IMR-90 (cell line): ENCODE measurements around the gene IRAG1. TPM values are rescaled to one million over a fixed set of nuclear protein-coding genes. Genes with fewer than 3 reads are reported as not detected.

ENCODE experiments used
- ATAC-seq: fragments of 200-7000 bp; cut with Tn5 transposase; 2 replicates; pipeline ENCODE4 v1.9.1; 2020; ENCODE audit warnings: low read depth, mild to moderate bottlenecking, moderate library complexity
- BruUV-seq: library from RNA; stranded (reverse); fragments of 400-500 nt; replicated peaks from 2 replicates; lab custom pipeline; 2021; lab: Mats Ljungman, UMichigan
- CTCF ChIA-PET: fragments of 300-600 bp; formaldehyde crosslinking; extraction: SDS; loops from one replicate; lab custom pipeline; 2021; ENCODE audit warnings: antibody characterized with exemption; lab: Yijun Ruan, JAX
- POLR2A ChIA-PET: fragments of 300-600 bp; sonication (Branson Sonifier 250); formaldehyde crosslinking; loops from one replicate; lab custom pipeline; 2022; ENCODE audit warnings: antibody characterized with exemption; ENCODE audit not compliant: unreplicated experiment; lab: Charles Lee
- DNase-seq: peaks from one replicate; pipeline ENCODE4 v3.0.0; 2013
- H2AFZ ChIP-seq: replicated peaks from 2 replicates; pipeline ENCODE3; 2013; ENCODE audit warnings: low read length, mild to moderate bottlenecking; ENCODE audit not compliant: poor library complexity
- H2AK5ac ChIP-seq: 2 replicates; pipeline ENCODE4 v1.6.1; 2013; ENCODE audit warnings: low read depth, low read length, inconsistent platforms
- H2AK9ac ChIP-seq: replicated peaks from 2 replicates; pipeline ENCODE3; 2013; ENCODE audit warnings: mild to moderate bottlenecking, low read depth, low read length, moderate library complexity; ENCODE audit not compliant: poor library complexity
- H2BK120ac ChIP-seq: 2 replicates; pipeline ENCODE4 v1.6.1; 2013; ENCODE audit warnings: low read depth, low read length, inconsistent platforms
- H2BK15ac ChIP-seq: 3 replicates; pipeline ENCODE4 v1.6.1; 2013; ENCODE audit warnings: low read depth, low read length, inconsistent platforms
- H2BK20ac ChIP-seq: 2 replicates; pipeline ENCODE4 v1.6.1; 2013; ENCODE audit warnings: low read depth, mild to moderate bottlenecking, inconsistent platforms, low read length, moderate library complexity
- H2BK5ac ChIP-seq: 2 replicates; pipeline ENCODE4 v1.6.1; 2013; ENCODE audit warnings: mild to moderate bottlenecking, low read depth, low read length, inconsistent platforms; ENCODE audit not compliant: poor library complexity, severe bottlenecking
- H3K14ac ChIP-seq: replicated peaks from 2 replicates; pipeline ENCODE4 v1.6.1; 2013; ENCODE audit warnings: low read depth, low read length, inconsistent platforms
- H3K18ac ChIP-seq: 2 replicates; pipeline ENCODE4 v1.6.1; 2013; ENCODE audit warnings: low read depth, low read length, control low read depth
- H3K23ac ChIP-seq: 2 replicates; pipeline ENCODE4 v1.6.1; 2013; ENCODE audit warnings: low read depth, low read length, inconsistent platforms
- H3K27ac ChIP-seq: 2 replicates; pipeline ENCODE4 v1.5.1; 2013; ENCODE audit warnings: mild to moderate bottlenecking, control low read depth, low read length; ENCODE audit not compliant: insufficient read depth
- H3K27me3 ChIP-seq: 2 replicates; pipeline ENCODE4 v1.6.1; 2013; ENCODE audit warnings: low read length; ENCODE audit not compliant: control insufficient read depth, insufficient read depth
- H3K36me3 ChIP-seq: 2 replicates; pipeline ENCODE4 v1.6.1; 2013; ENCODE audit warnings: low read length, mixed read lengths; ENCODE audit not compliant: control insufficient read depth, insufficient read depth
- H3K4ac ChIP-seq: 2 replicates; pipeline ENCODE4 v1.6.1; 2013; ENCODE audit warnings: low read depth, low read length, inconsistent platforms
- H3K4me1 ChIP-seq: 2 replicates; pipeline ENCODE4 v1.6.1; 2013; ENCODE audit warnings: low read length, mixed read lengths; ENCODE audit not compliant: control insufficient read depth, insufficient read depth
- H3K4me2 ChIP-seq: 2 replicates; pipeline ENCODE4 v1.6.1; 2013; ENCODE audit warnings: low read depth, mild to moderate bottlenecking, control low read depth, low read length, moderate library complexity
- H3K4me3 ChIP-seq: 2 replicates; pipeline ENCODE4 v1.5.1; 2013; ENCODE audit warnings: low read depth, mild to moderate bottlenecking, control low read depth, low read length, moderate library complexity; ENCODE audit not compliant: insufficient read depth
- H3K56ac ChIP-seq: 2 replicates; pipeline ENCODE4 v1.6.1; 2013; ENCODE audit warnings: low read length, inconsistent platforms; ENCODE audit not compliant: insufficient read depth; ENCODE audit errors: extremely low read depth
- H3K79me1 ChIP-seq, 2 experiments: 2 replicates each; pipeline ENCODE4 v1.6.1; 2013; ENCODE audit warnings: low read length in 2 of 2, inconsistent platforms in 1 of 2, low read depth in 1 of 2
- H3K9ac ChIP-seq: 2 replicates; pipeline ENCODE4 v1.6.1; 2013; ENCODE audit warnings: low read depth, low read length, control low read depth
- H3K9me1 ChIP-seq: 2 replicates; pipeline ENCODE4 v1.6.1; 2013; ENCODE audit warnings: low read length, inconsistent platforms; ENCODE audit not compliant: insufficient read depth
- H3K9me3 ChIP-seq: 2 replicates; pipeline ENCODE4 v1.6.1; 2013; ENCODE audit warnings: low read length; ENCODE audit not compliant: control insufficient read depth, insufficient read depth
- H4K20me1 ChIP-seq: 2 replicates; pipeline ENCODE4 v1.6.1; 2013; ENCODE audit warnings: low read length, inconsistent platforms; ENCODE audit not compliant: insufficient read depth
- H4K5ac ChIP-seq: 2 replicates; pipeline ENCODE4 v1.6.1; 2013; ENCODE audit warnings: mild to moderate bottlenecking, low read depth, low read length, control low read depth
- H4K8ac ChIP-seq, 2 experiments: 2 replicates each; pipeline ENCODE4 v1.6.1; 2013; ENCODE audit warnings: low read depth in 2 of 2, low read length in 2 of 2, control low read depth in 1 of 2, inconsistent platforms in 1 of 2
- H4K91ac ChIP-seq: 2 replicates; pipeline ENCODE4 v1.6.1; 2013; ENCODE audit warnings: low read depth, low read length, inconsistent platforms; ENCODE audit not compliant: insufficient read depth
- BHLHE40 ChIP-seq: fragments of 150-350 bp; IDR thresholded peaks from 2 replicates; pipeline ENCODE4 v1.6.1; 2016; ENCODE audit warnings: mild to moderate bottlenecking, low read depth, low read length
- CHD1 ChIP-seq: IDR thresholded peaks from 2 replicates; pipeline ENCODE4 v1.6.1; 2012; ENCODE audit warnings: low read depth, low read length, improper control_type of control experiment
- ELK1 ChIP-seq: fragments of 150-350 bp; IDR thresholded peaks from 2 replicates; pipeline ENCODE4 v1.6.1; 2016; ENCODE audit warnings: low read depth, mild to moderate bottlenecking, low read length, moderate library complexity, borderline replicate concordance
- FOS ChIP-seq: fragments of 150-350 bp; IDR thresholded peaks from 2 replicates; pipeline ENCODE4 v1.6.1; 2016; ENCODE audit warnings: low read depth, low read length
- MXI1 ChIP-seq: IDR thresholded peaks from 2 replicates; pipeline ENCODE4 v1.6.1; 2012; ENCODE audit warnings: low read depth, mild to moderate bottlenecking, low read length, moderate library complexity, borderline replicate concordance
- NFE2L2 ChIP-seq: fragments of 150-350 bp; IDR thresholded peaks from 2 replicates; pipeline ENCODE4 v1.6.1; 2016; ENCODE audit warnings: low read depth, mild to moderate bottlenecking, low read length
- RAD21 ChIP-seq: IDR thresholded peaks from 2 replicates; pipeline ENCODE4 v1.6.1; 2012; ENCODE audit warnings: low read length, improper control_type of control experiment
- RCOR1 ChIP-seq: IDR thresholded peaks from 2 replicates; pipeline ENCODE4 v1.6.1; 2012; ENCODE audit warnings: mild to moderate bottlenecking, low read length, improper control_type of control experiment; ENCODE audit not compliant: insufficient replicate concordance
- RFX5 ChIP-seq: IDR thresholded peaks from 2 replicates; pipeline ENCODE4 v1.8.0; 2012; ENCODE audit warnings: low read depth, mild to moderate bottlenecking, low read length, moderate library complexity
- WGBS, 2 experiments: methylation state at CpG; one replicate each; pipeline versions ENCODE4 v1.1.5 to v1.1.7; 2013; ENCODE audit warnings: missing lambda C conversion rate in 2 of 2; ENCODE audit not compliant: insufficient read length in 1 of 2; ENCODE audit errors: extremely low coverage in 2 of 2; 5-methylcytosine and 5-hydroxymethylcytosine counted together
- dilution Hi-C: fragments of 300-500 bp; cut with HindIII; formaldehyde crosslinking; loops from one replicate; pipeline ENCODE4 v1.14.3; 2018; ENCODE audit warnings: low sequenced_read_pairs; ENCODE audit not compliant: unreplicated experiment
- in situ Hi-C: fragments of 300-500 bp; cut with MboI; formaldehyde crosslinking; loops from 3 replicates; pipeline ENCODE4 v1.14.3; 2019; ENCODE audit warnings: low sequenced_read_pairs, inconsistent platforms, mixed read lengths
- intact Hi-C: fragments of 100-400 bp; cut with micrococcal nuclease; formaldehyde crosslinking; loops from 2 replicates; pipeline ENCODE4 v1.10.0; 2022
- polyA plus RNA-seq, 3 experiments: library from polyadenylated mRNA; depleted of rRNA; stranded (reverse); fragments of >200 nt; gene quantifications; 2 replicates each; pipeline ENCODE4 v1.2.3, GENCODE V29; 2012; ENCODE audit warnings: low replicate concordance in 1 of 3
- total RNA-seq: library from RNA; depleted of rRNA; stranded (reverse); fragments of >200 nt; gene quantifications from 2 replicates; pipeline ENCODE4 v1.2.3, GENCODE V29; 2012

The IRAG1 gene
- total and polyA plus RNA-seq, 2 of the 4 experiments (the other 2 are of a cell fraction) = 19.4 to 25.8 TPM

DNA sequence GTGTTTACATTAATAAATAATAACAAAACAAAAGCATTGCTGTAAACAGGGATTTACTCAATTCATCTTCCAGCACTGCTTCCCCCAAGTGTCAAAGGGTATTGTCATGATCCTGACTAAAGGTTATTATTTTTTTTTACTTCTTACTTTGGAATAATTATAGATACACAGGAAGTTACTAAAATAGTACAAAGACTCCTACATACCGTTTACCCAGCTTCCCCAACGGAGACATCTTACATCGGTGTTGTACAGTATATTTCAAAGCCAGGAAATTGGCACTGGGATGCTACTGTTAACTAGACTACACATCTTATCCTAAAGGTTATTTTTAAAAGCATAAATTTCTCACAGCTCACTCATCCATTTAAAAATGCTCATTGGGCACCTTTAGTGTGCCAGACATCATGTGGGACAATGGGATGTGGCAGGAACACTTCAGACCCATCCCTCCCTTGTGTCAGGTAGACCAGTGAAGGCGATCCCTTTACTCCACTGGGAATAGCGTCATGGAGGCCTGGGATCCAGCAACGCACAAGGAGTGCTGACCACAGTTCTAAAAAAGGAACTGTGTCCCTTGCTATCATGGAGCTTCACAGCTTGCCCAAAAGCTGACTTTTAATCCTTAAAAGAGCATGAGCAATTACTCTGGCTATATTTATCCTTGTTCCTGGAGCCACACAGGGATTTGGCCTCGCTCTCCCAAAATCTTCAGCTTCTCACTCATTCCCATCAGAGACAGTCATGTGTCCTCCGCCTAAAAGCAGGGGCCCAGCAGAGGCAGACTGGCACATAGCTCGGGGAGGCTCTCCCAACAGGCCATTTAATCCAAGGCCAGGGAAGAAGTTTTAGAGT, 3.1 kb upstream of the IRAG1 start:
- Histone ChIP-seq H2BK120ac (peak overlapping the region; percentile 51; the same call in 1 of the 2 replicates), H3K9me3 (peaks cover 3% of the 10 kb centered on the region; the same call in 1 of the 2 replicates), H3K79me1 (peaks cover 5 to 27% of the 10 kb centered on the region in 2 experiments; a peak in 3 of 4 replicates), H2BK15ac (peak overlapping the region; percentile 65; the same call in 1 of the 3 replicates), H3K4me3 (no peak overlapping the region), H3K18ac (no peak overlapping the region), H3K9me1 (peaks cover 20% of the 10 kb centered on the region), H2AFZ (no peak overlapping the region), H3K36me3 (no peaks in the 10 kb centered on the region), H3K23ac (no peak overlapping the region), H3K14ac (peak overlapping the region; percentile 57; the same call in 1 of the 2 replicates), H4K8ac (no peak overlapping the region), H3K4me2 (no peak overlapping the region), H3K9ac (no peak overlapping the region), H3K56ac (no peak overlapping the region), H2BK5ac (no peak overlapping the region), H2AK9ac (peak overlapping the region; percentile 35), H2AK5ac (peak overlapping the region; percentile 79; the same call in 1 of the 2 replicates), H4K20me1 (peaks cover 1% of the 10 kb centered on the region; the same call in 1 of the 2 replicates), H4K91ac (peak overlapping the region; percentile 3; the same call in 1 of the 2 replicates), H2BK20ac (peak overlapping the region; percentile 63; the same call in 1 of the 2 replicates), H3K27me3 (no peaks in the 10 kb centered on the region), H3K4ac (peak overlapping the region; percentile 34; the same call in 1 of the 2 replicates), H3K4me1 (peaks cover 27% of the 10 kb centered on the region), H4K5ac (no peak overlapping the region), H3K27ac (no peak overlapping the region)
- DNase-seq (no peak), ATAC-seq (no peak)
- in situ Hi-C loops = no loop called here
- dilution Hi-C loops = no loop called here
- TF ChIP-seq CHD1 = no peak
- no peak for TF ChIP-seq MXI1
- TF ChIP-seq BHLHE40 = no peak
- no peak for TF ChIP-seq FOS
- TF ChIP-seq NFE2L2 = no peak
- TF ChIP-seq RCOR1 = no peak
- no peak for TF ChIP-seq RAD21
- no peak for TF ChIP-seq RFX5
- TF ChIP-seq ELK1 = no peak
- POLR2A ChIA-PET = no interaction called here
- CTCF ChIA-PET = interaction anchor here (1.1 to 1.7 kb wide), 2 partner anchors 11 to 13 kb away, joined by 4 to 5 read pairs; no protein-coding TSS in a partner anchor
- whole genome bisulfite sequencing, 2 experiments = 97% methylated on average over 5 of the region's 9 CpGs; no CpG with 5 or more reads in 1 of the 2 experiments
- intact Hi-C loops = no loop called here
- no TSS peak for BruUV-seq
